NOMO-1 treated with DMSO at 0.1 percent for 48 hours (cell line): Measurements from ENCODE around the gene TTC39A.

ENCODE experiments used
- DNase-seq: peaks from one replicate; lab custom pipeline; 2025; ENCODE audit not compliant: unreplicated experiment; lab: John Stamatoyannopoulos, UW

Gene TTC39A

DNA sequence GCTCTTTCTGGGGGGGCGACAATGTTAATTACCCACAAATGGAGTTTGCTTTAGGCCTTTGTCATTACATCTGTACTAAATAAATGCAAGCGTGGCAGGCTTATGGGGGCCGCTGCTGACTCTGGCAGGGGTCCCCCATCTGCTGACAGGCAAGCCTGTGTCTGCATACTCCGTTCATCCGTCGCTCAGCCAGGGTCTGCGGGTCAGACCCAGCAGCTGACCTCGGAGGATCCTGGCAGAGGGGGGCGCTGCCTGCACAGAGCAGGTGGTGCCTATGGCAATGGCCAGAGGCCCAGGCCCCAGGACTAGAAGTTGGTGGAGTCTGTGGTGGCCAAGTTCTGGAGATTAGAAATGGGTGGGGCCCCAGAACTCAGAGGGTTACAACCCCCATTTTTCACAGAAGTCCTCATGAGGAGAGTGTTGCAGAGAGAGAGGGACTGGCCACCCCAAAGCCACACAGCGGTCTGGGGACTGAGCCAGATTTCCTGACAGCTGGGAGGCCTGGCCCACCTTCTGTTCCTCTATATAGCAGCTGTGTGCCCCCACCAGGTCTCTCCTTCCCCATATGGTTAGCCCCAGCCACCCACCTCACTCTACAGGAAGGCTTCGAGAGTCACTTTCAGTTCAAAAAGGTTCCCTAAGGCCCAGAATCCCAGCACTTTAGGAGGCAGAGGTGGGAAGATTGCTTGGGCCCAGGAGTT, 31.0 kb downstream of the TTC39A start:
- DNase-seq, result no peak

- no peak for DNase-seq
These were observed 32.0 kb downstream of the TTC39A start for GRCh38 chr1:51298322-51298705.

DNA sequence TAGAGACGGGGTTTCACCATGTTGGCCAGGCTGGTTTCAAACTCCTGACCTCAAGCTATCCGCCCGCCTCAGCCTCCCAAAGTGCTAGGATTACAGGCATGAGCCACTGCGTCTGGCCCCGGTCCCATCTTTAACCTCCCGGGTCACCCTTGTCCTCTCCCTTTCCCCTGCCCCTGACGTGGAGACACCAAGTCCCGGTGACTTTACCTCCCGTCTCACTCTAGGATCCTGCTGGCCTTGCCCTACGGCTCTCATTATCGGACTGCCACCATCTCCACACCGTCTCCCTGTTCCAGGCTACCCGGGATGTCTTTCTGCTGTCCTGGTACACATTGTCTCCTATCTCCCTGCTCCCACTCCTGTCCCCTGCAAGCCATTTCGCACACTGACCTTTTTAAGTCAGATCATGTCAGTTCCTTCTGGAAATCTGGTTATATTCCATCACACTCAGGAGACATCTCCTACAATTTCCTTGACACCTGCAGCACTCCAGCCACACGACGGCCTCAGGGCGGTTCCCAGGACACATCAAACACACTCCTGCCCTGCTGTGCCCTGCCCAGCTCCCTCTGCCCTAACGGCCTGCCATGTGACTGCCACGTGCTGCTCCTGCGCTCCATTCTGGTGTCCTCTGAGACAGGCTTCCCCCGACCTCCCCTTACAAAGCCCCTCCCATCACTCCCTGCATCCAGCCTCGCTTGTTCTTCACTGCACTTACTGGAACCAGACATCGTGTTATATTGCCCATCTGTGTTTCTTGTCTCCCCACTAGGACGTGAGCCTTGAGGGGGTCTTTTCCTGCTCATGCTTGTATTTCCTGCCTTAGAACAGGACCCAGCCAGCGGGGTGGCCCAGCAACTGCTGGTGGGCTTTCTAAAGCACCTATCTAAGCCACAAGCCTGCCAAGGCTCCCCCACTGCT, 32.7 kb downstream of the TTC39A start:
- DNase-seq, result no peak

GRCh38 chr1:51296383-51297357, 33.7 kb downstream of the TTC39A start:
- peak; percentile 44 for DNase-seq

DNA sequence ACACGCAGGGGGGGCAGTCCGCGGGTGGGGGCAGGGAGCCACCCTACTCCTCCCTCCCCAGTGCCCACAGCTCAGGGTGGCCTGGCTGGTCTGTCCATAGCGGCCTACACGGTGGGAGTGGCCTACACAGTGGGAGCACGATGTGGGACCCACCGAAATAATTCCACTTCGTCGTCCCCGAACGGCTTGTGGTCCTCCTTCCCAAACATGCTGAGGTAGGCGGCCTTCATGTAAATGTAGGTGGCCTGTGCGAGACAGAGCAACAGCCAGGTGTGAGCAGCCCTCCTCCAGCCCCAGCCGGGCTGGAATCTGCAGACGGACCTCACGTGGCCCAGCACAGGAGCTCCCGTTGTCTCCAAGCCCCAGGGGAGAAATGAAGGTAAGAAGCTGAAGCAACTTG, 34.4 kb downstream of the TTC39A start:
- DNase-seq, result no peak

DNA sequence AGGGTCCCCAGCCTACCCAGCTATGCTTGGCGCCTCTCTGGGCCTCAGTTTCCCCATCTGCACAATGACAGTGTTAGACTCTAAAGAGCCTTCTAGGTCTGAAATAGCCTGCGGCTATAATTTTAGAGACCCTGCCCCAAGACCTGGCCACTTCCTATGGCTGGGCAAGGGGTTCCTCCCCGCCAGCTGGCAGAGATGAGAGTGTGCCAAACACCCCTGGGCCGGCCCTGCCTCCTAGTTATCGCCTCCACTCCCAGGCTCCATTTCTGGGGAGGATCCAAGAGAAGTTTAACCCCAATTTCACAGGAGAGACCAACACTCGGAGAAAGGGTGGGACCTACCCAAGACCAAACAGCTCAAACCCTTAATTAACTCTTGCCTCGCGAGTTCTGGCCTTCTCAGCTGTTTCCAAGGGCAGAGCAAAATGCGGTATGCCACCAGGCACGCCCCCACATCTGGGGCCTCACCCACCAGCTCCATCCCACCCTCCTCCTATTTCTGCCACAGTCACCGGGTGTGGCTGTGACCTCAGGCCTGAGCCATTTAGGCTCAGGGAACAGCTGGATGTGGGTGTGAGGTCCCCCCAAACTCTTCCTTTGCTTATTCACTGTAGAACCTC, 35.7 kb downstream of the TTC39A start:
- DNase-seq, result no peak

DNA sequence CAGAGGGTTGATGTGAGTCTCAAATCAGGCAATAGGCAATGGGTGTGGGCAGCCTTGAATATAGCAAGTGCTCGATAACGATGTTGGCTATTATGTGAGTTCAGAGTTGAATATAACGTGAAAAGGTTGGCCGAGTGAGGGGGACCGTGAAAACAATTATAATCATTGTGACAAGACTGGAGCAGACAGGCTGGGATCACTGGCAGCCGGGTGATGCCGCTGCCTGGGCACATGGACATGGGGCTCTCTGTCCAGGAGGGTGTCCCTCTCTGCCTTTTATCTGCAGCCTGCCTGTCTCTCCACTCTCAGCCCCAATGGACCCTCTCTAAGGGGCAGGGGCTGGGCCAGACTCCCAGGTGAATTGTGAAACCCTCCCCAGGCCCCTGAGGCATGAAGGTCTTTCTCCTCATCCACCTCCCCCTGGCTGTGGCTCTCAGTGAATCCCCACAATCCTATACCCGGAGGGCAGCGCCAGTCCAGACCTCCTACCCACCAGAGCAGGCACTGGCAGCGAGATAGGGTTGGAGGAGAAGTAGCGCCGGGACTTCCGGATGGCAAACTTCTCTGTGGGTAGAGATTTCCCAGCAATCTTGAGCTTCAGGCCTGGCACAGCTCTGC, 36.4 kb downstream of the TTC39A start:
- DNase-seq, result no peak

DNA sequence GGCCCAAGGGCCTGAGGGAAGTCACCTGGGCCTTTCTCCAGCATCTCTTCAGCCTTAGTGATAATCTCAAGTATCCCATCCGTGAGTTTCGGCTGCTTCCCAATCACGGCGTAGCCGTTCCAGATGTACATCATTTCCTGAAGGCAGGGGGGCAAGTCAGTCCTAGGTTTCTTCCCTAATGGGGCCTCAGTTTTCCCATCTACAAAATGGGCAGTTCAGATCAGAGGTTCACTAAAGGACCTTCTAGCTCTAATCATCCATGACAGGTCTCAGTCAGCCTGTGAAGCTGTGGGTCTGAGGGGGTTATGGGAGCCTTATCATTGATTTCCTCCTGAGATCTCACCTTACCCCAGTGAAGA, 39.9 kb downstream of the TTC39A start:
- DNase-seq, result no peak

GRCh38 chr1:51289676-51290488, 40.5 kb downstream of the TTC39A start:
- no peak for DNase-seq

- no peak for DNase-seq
These were observed 41.8 kb downstream of the TTC39A start for GRCh38 chr1:51288578-51288977.

DNA sequence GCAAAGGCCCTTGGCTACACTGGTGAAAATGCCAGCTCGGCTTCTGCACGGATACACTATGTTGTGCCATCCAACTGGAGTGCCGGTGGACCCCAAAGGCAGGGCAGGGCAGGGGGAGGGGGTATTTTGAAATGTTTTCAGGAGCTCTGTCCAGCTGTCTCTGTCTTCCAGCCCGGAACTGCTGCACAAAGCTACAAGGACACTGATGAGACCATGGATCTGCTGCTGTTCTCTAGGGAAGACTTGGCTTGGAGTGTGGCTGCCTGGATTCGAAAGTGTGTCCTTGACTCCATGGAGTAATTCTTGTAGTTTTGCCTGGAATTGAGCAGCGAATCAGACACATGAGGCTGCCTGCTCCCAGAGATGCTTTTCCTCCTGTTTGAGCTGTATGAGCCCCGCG, 42.4 kb downstream of the TTC39A start:
- DNase-seq, result no peak

DNA sequence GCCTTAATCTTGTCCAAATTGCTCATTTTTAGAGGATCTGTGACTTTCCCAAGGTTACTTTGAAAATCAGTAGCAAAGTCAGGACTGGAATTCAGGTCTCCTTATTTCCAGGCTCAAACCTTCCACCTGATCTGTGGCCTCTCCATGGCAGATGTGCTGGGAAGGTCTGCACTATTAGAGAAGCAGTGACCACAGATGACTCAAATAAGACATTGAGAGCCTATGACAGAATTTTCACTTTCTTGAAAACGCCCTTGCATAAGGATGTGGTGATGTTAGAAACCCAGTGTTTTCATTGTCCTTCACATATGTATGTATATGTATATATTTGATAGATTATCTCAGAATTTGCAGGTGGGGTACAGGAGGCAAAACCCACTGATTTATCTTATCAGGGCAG, 45.3 kb downstream of the TTC39A start:
- DNase-seq, result no peak

DNA sequence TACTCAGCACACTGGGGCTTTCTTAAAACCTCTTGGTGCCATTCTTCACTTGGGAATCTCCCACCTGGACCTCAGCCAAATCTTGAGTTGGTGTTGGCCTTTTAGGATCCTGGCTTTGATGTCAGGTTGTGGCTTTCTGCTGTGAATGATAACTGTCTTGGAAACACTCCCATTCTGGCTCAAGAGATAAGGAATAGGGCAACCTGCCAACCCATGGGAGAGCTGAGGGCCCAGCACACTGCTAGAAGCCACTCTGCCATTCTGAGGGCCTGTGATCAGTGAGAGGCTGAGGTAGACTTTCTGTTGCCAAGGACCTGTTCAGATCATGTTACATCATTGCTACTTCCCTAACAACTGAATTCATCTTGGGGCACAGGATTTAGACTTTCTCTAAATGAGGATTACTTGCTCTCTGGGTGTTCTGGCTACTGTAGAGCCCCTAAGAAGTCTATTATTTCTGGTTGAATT, 45.8 kb downstream of the TTC39A start:
- DNase-seq, result peak; percentile 14

GRCh38 chr1:51283979-51284378, 46.4 kb downstream of the TTC39A start:
- DNase-seq, result no peak

DNA sequence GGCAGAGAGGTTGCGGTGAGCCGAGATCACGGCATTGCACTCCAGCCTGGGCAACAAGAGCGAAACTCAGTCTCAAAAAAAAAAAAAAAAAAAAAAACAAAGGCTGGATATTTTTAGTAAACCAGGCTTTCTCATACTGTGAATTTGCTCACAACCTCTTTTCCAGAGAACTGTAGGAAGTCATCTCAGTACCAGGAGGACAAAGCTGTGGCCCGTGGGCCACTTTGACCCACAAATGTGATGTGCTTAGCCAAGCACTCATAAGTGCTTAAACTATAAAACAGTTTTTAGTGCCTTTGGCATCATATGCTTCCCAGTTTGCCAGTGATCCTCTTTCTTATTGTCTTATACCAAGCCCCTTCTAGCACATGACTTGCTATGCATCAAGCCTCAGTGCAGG, 47.8 kb downstream of the TTC39A start:
- no peak for DNase-seq

DNA sequence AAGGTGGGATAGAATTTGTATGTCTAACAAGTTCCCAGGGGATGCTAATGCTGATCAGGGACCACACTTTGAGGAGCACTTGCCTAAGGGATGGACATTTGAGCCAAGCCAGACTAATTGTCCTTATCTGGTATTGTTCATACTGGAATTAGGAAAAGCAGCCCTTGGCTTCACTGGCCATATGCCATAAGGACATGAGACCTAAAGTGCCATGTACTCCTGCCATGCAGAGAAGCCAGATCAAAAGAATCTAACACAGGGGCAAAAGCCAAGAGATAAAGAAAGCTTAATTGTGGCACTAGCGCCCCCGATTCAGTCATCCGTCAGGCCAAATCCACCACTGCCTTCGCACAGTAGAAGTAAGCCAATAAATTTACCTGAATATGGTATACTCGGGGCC, 48.6 kb downstream of the TTC39A start:
- DNase-seq, result no peak

DNA sequence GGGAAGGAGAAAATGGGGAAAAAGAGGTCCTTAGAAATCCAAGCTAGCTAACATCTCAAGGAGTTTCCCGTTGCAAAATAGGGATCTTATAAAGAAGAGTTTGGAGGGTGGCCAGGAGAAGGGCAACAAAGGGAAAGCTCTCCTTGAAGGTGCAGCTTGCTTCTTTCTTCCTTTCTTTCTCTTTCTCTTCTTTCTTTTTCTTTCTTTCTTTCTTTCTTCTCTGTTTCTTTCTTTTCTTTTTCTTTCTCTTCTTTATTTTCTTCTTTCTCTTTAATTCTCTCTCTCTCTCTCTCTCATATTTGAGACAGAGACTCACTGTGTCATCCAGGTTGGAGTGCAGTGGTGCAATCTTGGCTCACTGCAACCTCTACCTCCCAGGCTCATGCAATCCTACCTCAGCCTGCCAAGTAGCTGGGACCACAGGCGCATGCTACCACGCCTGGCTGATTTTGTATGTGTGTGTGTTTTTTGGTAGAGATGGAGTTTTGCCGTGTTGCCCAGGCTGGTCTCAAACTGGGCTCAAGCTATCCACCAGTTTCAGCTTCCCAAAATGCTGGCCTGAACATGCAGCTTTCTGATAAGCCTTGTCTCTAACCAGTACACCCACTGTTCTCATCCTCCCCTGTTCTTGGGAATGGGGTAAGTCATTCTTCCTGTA, 49.9 kb downstream of the TTC39A start:
- DNase-seq, result no peak

DNA sequence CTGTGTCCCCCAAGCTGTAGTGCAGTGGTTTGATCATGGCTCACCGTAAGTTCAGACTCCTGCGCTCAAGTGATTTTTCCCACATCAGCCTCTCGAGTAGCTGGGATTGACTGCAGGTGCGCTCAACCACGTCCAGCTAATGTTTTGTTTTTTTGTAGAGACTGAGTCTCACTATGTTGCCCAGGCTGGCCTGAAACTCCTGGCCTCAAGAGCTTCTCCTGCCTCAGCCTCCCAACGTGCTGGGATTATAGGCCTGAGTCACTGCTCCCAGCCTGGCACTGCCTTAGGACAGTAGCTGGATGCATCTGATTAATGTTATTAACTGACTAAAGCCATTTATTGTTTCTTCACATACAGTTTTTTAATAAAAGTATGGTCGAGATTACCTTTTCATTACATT, 54.1 kb downstream of the TTC39A start:
- no peak for DNase-seq

GRCh38 chr1:51274676-51275075, 55.7 kb downstream of the TTC39A start:
- DNase-seq, result no peak
